GM21526 (cell line): ENCODE data around the gene EDNRA.

Experiments used
- ATAC-seq: cut with Tn5 transposase; IDR thresholded peaks from one replicate; pipeline ENCODE4 v1.9.1; 2021; ENCODE audit warnings: moderate library complexity; ENCODE audit not compliant: unreplicated experiment, low FRiP score

Gene EDNRA

GRCh38 chr4:147535124-147535523, 54.2 kb downstream of the EDNRA start:
- no peak for ATAC-seq

GRCh38 chr4:147538711-147539110, 57.8 kb downstream of the EDNRA start:
- no peak for ATAC-seq

GRCh38 chr4:147539959-147540358, 59.1 kb downstream of the EDNRA start:
- no peak for ATAC-seq

DNA sequence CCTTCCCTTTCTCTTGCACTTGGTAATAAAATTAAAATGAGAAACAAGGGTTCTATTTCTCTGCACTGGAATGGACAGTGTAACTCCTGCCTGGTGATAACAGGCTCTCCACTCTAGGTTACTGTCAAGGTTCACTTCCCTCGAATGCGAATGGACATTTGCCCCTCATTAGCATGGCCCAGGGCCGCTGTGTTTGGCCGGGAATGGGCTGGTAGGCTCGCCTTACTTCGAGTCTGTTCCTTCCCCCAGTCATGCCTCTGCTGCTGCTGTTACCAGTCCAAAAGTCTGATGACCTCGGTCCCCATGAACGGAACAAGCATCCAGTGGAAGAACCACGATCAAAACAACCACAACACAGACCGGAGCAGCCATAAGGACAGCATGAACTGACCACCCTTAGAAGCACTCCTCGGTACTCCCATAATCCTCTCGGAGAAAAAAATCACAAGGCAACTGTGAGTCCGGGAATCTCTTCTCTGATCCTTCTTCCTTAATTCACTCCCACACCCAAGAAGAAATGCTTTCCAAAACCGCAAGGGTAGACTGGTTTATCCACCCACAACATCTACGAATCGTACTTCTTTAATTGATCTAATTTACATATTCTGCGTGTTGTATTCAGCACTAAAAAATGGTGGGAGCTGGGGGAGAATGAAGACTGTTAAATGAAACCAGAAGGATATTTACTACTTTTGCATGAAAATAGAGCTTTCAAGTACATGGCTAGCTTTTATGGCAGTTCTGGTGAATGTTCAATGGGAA, 61.5 kb downstream of the EDNRA start:
- ATAC-seq = no peak

- ATAC-seq = no peak
Observed at GRCh38 chr4:147543034-147543433, 62.1 kb downstream of the EDNRA start.

DNA sequence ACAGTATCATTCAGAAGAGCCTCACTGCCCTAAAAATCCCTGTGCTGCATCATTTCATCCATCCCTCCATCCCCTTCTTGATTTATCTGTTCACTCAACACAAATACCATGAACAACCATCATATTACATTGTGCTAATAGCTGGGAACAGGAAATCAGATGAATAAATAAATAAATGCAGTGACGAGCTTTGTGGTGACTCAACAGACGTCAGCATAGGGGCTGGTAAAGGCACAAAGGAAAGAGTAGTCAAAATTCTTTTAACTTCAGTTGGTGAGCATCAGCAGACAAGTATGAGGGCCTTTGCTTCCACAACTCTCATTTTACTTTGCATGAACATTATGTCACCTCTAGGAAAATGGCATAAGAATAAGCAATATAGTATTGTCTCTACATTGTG, 65.5 kb downstream of the EDNRA start:
- no peak for ATAC-seq

GRCh38 chr4:147547314-147548056, 66.6 kb downstream of the EDNRA start:
- ATAC-seq = peak; percentile 47

- no peak for ATAC-seq
Observed at GRCh38 chr4:147548256-147548655, 67.4 kb downstream of the EDNRA start.

- peak; percentile 82 for ATAC-seq
Observed at GRCh38 chr4:147550626-147551246, 69.8 kb downstream of the EDNRA start.

DNA sequence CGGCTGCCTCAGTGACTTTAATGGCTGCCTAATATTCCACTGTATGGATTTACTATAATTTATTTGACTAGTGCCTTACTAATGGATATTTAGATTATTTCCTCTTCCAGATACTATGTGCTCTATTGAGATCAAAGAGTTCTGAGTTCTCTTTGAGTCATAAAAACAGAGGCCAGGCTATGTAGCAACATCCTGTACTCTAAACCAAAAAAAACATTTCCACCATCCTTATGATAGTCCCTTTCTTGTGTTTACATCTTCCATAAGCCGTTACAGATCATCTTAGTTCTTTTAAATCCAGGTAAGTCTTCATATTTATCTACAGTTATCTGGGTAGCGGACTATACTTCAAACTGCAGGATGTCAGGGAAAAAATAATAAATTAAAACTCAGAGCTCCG, 79.7 kb downstream of the EDNRA start:
- no peak for ATAC-seq

DNA sequence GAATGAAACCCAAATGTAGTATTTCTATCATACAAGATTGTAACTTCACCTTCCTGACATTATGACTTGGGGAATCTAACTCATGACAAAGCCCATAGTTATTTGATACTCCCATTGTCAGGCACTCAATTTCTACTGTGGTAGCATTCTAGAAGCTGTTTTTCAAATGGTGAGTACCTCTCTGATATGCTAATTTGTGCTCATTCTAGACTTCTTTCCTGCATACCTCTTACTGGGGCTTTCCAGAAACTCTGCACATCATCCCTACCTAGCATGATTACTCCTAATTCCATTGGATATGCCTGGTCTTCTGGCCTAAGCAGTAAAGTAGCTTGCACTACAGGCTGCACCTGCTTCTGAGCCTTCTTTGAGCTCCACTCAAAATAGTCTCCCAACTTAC, 85.9 kb downstream of the EDNRA start:
- ATAC-seq = no peak

GRCh38 chr4:147567276-147567675, 86.4 kb downstream of the EDNRA start:
- ATAC-seq = no peak

DNA sequence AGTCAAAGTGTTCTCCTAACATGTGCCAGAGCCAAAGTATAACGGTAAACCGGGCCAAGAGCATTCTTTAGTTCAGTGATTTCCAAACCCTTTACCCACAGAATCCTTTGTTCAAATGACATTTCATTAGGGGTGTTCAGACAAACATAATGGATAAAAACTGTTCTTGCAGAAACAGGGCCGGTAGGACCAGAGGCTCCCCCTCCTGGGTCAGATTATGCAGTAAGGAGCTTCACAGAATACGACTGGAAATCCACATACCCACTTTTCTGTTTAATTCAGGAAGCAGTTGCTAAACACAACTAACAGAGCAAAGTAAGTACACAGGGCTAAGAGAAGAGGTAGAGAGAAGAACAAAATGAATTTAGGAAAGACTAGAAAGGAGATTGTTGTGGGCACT, 89.7 kb downstream of the EDNRA start:
- no peak for ATAC-seq

- no peak for ATAC-seq
Observed at GRCh38 chr4:147571036-147571770, 90.3 kb downstream of the EDNRA start.

DNA sequence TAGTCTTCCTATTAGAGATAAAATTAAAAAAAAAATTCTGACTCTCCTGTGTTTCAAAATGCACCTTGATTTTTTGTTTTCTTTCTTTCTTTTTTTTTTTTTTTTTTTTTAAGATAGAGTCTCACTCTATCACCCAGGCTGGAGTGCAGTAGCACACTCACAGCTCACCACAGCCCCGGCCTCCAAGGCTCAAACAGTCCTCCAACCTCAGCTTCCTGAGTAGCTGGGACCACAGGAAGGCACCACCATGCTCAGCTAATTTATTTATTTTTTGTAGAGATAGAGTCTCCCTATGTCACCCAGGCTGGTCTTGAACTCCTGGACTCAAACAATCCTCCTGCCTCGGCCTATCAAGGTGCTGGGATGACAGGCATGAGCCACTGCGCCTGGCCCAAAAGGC, 95.2 kb downstream of the EDNRA start:
- no peak for ATAC-seq

- no peak for ATAC-seq
Observed at GRCh38 chr4:147578051-147578476, 97.2 kb downstream of the EDNRA start.

DNA sequence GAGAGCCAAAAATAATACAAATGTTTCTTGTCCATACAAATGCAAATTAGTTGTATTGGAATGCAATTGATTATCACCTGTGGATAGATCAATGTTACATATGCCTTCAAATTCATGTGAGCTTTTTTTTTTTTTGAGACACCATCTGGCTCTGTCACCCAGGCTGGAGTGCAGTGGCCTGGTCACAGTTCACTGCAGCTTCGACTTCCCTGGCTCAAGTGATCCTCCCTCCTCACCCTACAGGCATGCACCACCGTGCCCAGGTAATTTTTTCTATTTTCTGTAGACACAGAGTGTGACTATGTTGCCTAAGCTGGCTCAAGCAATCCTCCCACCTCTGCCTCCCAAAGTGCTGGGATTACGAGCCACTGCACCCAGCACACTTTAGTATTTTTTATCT, 97.7 kb downstream of the EDNRA start:
- no peak for ATAC-seq

DNA sequence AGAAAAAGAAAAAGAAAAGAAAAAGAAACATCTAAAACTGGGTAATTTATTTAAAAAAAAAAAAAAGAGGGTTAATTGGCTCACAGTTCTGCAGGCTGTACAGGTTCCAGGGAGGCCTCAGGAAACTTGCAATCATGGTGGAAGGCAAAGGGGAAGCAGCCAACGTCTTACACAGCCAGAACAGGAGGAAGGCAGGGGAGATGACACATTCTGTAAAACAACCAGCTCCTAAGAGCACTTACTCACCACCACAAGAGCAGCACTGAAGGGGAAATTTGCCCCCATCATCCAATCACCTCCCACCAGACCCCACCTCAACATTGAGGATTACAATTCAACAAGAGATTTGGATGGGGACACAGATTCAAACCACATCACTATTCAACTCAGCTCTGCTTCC, 99.5 kb downstream of the EDNRA start:
- no peak for ATAC-seq

DNA sequence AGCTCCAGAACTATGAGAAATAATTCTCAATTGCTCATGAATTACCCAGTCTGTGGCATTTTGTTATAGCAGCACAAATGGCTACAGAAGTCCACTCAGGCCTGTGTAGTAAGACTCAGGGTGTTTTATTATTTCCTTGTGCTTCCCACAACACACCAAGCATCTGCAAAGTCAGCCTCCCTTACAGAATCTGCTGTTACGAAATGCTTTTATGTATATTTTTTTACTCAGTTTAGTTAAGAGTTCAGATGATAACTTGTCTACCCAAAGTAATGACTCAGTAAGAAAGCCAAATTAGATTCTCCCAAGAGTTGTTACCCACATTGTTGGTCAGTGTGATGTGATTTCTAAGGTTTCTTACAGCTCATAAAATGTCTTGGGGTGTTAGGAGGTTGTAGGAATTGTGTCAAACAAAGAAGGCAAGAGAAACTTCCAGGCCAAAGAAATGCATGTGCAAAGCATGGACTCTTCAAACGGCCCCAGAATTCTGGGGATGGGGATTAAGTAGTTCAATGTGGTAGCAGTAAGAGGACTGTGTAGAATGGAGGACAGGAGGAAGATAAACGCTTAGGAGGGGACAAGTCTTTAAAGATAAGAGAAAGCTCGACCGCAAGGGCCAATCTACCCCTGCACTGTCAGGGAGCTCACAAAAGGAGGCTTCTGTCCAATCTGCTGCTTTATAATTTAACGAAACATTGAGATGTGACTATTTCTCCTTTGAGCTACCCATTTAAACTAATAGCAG, 100.9 kb downstream of the EDNRA start:
- no peak for ATAC-seq

DNA sequence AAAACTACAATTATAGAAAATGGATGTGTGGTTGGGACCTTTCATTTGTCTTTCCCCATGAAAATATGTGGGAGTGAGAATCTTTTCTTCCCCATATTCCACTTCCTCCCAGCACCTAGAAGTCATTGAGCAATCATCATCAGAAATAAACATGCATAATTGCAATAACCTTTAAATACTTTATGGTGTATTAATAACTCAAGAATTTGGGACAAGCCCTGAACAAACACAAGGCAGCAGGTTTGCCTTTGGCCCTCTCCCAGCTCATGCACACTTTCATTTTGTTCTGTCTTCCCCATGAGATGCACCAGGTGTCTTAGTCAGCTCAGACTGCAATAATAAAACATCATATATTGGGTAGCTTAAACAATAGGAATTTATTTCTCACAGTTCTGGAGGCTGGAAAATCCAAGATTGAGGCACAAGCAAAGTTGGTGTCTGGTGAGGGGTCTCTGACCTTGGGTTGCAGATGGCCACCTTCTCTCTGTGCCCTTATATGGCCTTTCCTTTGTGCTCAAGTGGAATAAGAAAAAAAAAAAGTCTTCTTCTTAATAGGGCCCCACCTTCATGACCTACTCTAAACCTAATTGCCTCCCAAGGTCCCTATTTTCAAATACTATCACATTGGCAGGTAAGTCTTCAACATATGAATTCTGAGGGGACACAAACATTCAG, 101.6 kb downstream of the EDNRA start:
- no peak for ATAC-seq
